ENCODE measurements around the gene MMP25. TPM values are rescaled to one million over a fixed set of nuclear protein-coding genes. Genes with fewer than 3 reads are reported as not detected.

MMP25 gene
- total RNA-seq, 4 donors from 2014 or later = 0.57 TPM; not detected in 3

DNA sequence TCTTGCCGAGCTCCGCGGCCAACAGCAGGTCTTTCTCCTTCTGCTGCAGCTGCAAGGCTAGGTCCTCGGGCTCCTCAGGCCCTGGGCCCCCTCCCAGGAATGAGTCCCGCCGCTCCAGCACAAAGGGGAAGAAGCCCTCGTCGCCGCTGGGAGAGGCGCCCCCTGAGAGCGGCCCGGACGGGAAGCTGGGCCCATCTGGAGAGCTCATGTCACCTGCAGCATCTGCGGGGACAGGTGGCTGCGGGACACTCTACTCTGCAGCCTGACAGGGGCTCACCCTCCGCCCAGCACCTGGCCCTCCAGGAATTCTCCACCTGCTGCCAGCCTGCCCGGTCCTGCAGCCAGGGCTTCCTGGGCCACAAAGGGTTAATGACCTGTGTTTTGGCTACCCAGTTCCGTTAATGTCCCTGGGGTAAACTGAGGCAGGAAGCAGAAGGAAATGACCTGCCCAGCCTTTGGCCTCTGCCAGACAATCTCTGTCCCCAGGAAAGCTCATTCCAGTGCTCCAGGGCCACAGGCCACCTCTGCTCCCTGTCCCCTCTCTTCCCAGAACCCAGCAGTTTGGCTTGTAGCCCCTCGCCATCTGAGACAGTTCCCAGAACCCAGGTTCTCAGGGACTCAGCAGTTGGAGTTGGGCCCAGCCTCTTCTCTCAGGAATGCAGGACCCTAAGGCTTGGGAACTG lies 10.9 kb upstream of the MMP25 start:
- no peak for TF ChIP-seq CTCF (IDR thresholded peaks at IDR 0.05; ENCODE audit: low read depth)

DNA sequence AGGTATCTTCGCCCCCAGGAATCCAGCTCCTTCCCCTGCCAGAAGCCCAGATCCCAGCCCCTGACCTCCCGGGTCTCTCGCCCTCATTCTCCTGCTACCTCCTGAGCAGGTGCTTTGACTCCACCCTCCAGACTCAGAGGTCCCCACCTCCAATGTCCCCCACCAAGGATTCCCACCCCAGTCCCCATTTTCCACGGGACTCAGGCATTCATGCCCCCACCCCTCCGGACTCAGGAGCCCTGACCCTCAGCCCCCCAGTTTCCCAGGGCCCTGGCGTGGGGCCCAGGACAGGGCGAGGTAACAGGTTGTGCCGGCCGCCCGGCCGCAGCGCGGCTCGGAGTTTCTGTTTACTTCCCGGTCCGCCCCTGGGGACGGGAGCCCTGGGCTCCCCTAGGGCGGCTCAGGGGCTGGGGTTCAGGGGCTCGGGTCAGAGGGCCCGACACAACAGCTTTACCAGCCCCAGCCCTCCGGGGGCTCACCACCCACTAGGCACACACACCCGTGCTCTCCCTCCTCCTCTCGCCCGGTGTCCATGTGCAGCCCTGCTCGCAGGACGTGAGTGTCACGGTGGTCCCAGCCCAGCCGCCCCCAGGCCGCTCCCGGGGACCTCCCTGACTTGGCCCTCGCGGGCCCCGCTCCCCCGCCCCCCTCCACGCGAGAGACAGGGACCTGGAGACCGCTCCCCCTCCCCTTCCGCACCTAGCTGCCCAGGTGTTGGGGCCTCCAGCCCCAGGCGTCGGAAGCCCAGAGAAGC lies 10.2 kb upstream of the MMP25 start:
- TF ChIP-seq CTCF (IDR thresholded peaks at IDR 0.05; ENCODE audit: low read depth) = no peak

GRCh38 chr16:3036726-3037315 lies 9.5 kb upstream of the MMP25 start, which contains the start of gene BICDL2:
Gene BICDL2, minus strand, starts transcription at chr16:3036944. Its CDS starts 1,448 bp downstream, at chr16:3035496.
- no peak for TF ChIP-seq CTCF (IDR thresholded peaks at IDR 0.05; ENCODE audit: low read depth)

DNA sequence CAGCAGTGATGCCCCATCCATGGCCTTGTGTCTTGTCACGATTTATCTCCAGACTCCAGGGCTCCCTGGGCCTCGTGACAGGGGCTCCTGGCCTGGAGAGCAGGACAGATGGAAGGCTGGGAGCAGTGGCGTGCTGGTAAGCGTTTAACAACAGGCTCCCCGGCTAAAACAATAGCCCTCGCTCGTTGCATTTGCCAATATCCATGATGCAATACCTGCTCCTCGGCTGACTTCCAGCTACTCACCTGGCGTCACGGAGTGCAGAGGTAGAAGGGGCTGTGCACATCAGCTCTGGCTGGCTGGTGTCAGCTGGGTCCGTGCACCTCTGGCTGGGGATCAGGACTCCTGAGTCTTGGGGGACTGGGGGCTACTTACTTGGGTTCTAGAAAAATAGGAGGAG lies 8.1 kb upstream of the MMP25 start:
- no peak for TF ChIP-seq CTCF (IDR thresholded peaks at IDR 0.05; ENCODE audit: low read depth)

GRCh38 chr16:3038896-3039295 lies 7.5 kb upstream of the MMP25 start:
- no peak for TF ChIP-seq CTCF (IDR thresholded peaks at IDR 0.05; ENCODE audit: low read depth)

GRCh38 chr16:3042376-3042775 lies 4.0 kb upstream of the MMP25 start:
- no peak for TF ChIP-seq CTCF (IDR thresholded peaks at IDR 0.05; ENCODE audit: low read depth)

DNA sequence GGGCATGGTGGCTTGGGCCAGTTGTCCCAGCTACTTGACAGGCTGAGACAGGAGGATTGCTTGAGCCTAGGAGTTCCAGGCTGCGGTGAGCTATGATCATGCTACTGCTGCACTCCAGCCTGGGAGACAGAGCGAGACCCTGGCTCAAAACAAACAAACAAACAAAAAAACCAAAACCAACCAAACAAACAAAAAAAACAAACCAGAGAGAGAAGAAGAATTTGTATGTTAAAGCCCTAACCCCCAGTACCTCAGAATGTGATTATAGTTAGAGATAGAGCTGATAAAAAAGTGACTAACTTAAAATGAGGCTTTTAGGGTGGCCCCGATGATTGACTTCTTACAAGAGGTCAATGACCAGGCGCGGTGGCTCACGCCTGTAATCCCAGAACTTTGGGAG lies 1.7 kb upstream of the MMP25 start:
- no peak for TF ChIP-seq CTCF (IDR thresholded peaks at IDR 0.05; ENCODE audit: low read depth)
